ENCODE results near the gene ZFHX3. TPM values are rescaled to one million over a fixed set of nuclear protein-coding genes. Genes with fewer than 3 reads are reported as not detected.

ZFHX3 gene
- total RNA-seq, 1 donor from 2014 or later: 68.1 TPM

- H3K9me3 Mint-ChIP-seq: no peaks in the 10 kb centered on the region
- DNase-seq (ENCODE audit: low spot score in 2 of 2, unreplicated experiment in 2 of 2): no peak
- TF ChIP-seq CTCF (IDR thresholded peaks at IDR 0.05; ENCODE audit: unreplicated experiment): no peak
- no peaks in the 10 kb centered on the region for H3K27me3 Mint-ChIP-seq (ENCODE audit: low read depth)
- H3K36me3 Mint-ChIP-seq: no peaks in the 10 kb centered on the region
- H3K4me1 Mint-ChIP-seq: peaks cover 42% of the 10 kb centered on the region
- H3K4me3 Mint-ChIP-seq: peak overlapping the region; percentile 57
- H3K27ac Mint-ChIP-seq: peak overlapping the region; percentile 93
These were observed 1.2 kb upstream of the ZFHX3 start for GRCh38 chr16:73049091-73049490.

- peak overlapping the region; percentile 93 for H3K27ac Mint-ChIP-seq
- H3K9me3 Mint-ChIP-seq: no peaks in the 10 kb centered on the region
These were observed 558 bp upstream of the ZFHX3 start for GRCh38 chr16:73048292-73049080.

GRCh38 chr16:73047221-73047535 lies 750 bp downstream of the ZFHX3 start:
- no peak for DNase-seq (ENCODE audit: low spot score in 2 of 2, unreplicated experiment in 2 of 2)

More at GRCh38 chr16:73048292-73049080, 558 bp upstream of the ZFHX3 start:
- peak overlapping the region; percentile 57 for H3K4me3 Mint-ChIP-seq
- H3K27me3 Mint-ChIP-seq (ENCODE audit: low read depth): no peaks in the 10 kb centered on the region
- H3K36me3 Mint-ChIP-seq: no peaks in the 10 kb centered on the region
- no peak for TF ChIP-seq CTCF (IDR thresholded peaks at IDR 0.05; ENCODE audit: unreplicated experiment)
- DNase-seq (ENCODE audit: low spot score in 2 of 2, unreplicated experiment in 2 of 2): no peak
- peaks cover 48% of the 10 kb centered on the region for H3K4me1 Mint-ChIP-seq

GRCh38 chr16:73046849-73047214 lies 1.1 kb downstream of the ZFHX3 start:
- Mint-ChIP-seq H3K9me3 (no peaks in the 10 kb centered on the region), H3K27me3 (ENCODE audit: low read depth) (no peaks in the 10 kb centered on the region), H3K36me3 (no peaks in the 10 kb centered on the region), H3K27ac (peak overlapping the region; percentile 95), H3K4me1 (peaks cover 65% of the 10 kb centered on the region), H3K4me3 (peak overlapping the region; percentile 77)
- TF ChIP-seq CTCF (IDR thresholded peaks at IDR 0.05; ENCODE audit: unreplicated experiment): no peak
- no peak for DNase-seq (ENCODE audit: low spot score in 2 of 2, unreplicated experiment in 2 of 2)

More at GRCh38 chr16:73047221-73047535, 750 bp downstream of the ZFHX3 start:
- TF ChIP-seq CTCF (IDR thresholded peaks at IDR 0.05; ENCODE audit: unreplicated experiment): no peak
- H3K36me3 Mint-ChIP-seq: no peaks in the 10 kb centered on the region
- peaks cover 61% of the 10 kb centered on the region for H3K4me1 Mint-ChIP-seq
- H3K9me3 Mint-ChIP-seq: no peaks in the 10 kb centered on the region
- H3K27me3 Mint-ChIP-seq (ENCODE audit: low read depth): no peaks in the 10 kb centered on the region
- H3K4me3 Mint-ChIP-seq: peak overlapping the region; percentile 77
- H3K27ac Mint-ChIP-seq: peak overlapping the region; percentile 95

- peak overlapping the region; percentile 95 for H3K27ac Mint-ChIP-seq
- no peak for TF ChIP-seq CTCF (IDR thresholded peaks at IDR 0.05; ENCODE audit: unreplicated experiment)
These were observed 1.6 kb downstream of the ZFHX3 start for GRCh38 chr16:73046202-73046848.

More at GRCh38 chr16:73046202-73046848, 1.6 kb downstream of the ZFHX3 start:
- H3K36me3 Mint-ChIP-seq: no peaks in the 10 kb centered on the region
- DNase-seq (ENCODE audit: low spot score in 2 of 2, unreplicated experiment in 2 of 2): no peak
- no peaks in the 10 kb centered on the region for H3K9me3 Mint-ChIP-seq
- peak overlapping the region; percentile 77 for H3K4me3 Mint-ChIP-seq
- H3K4me1 Mint-ChIP-seq: peaks cover 70% of the 10 kb centered on the region
- no peaks in the 10 kb centered on the region for H3K27me3 Mint-ChIP-seq (ENCODE audit: low read depth)

Data from mesothelial cell of epicardium (in vitro differentiated cells).